Tibial nerve (tissue), 3 donors: ENCODE results near the gene COL27A1.

Source experiments
- CTCF ChIP-seq, 5 experiments: fragments of 200-600 bp in 3 of 5; fragments of 450-650 bp in 2 of 5; sonication (generic) in 3 of 5; IDR thresholded peaks; one replicate each; pipeline ENCODE4 v1.5.1; 2016 to 2019; ENCODE audit warnings: antibody characterized with exemption in 5 of 5, mild to moderate bottlenecking in 3 of 5, moderate library complexity in 2 of 5
- POLR2A ChIP-seq, 2 donors: fragments of 450-650 bp; IDR thresholded peaks; one replicate each; pipeline ENCODE4 v1.6.1; 2017; ENCODE audit warnings: antibody characterized with exemption in 2 of 2, mild to moderate bottlenecking in 2 of 2, moderate library complexity in 2 of 2

- TF ChIP-seq CTCF (IDR thresholded peaks at IDR 0.05) (no peak), POLR2A (IDR thresholded peaks at IDR 0.05) (no peak)
These were observed 21.4 kb downstream of the COL27A1 start for GRCh38 chr9:114176624-114177291.
